Endothelial cell of umbilical vein (primary cell): ENCODE measurements around the gene CILP. TPM values are rescaled to one million over a fixed set of nuclear protein-coding genes. Genes with fewer than 3 reads are reported as not detected.

ENCODE experiments used
- BruUV-seq: library from RNA; stranded (reverse); fragments of 400-500 nt; replicated peaks from 2 replicates; lab custom pipeline; 2021; lab: Mats Ljungman, UMichigan
- CTCF ChIA-PET: fragments of 300-600, 350-600 bp; sonication (Branson Sonifier 250); formaldehyde crosslinking; loops from one replicate; lab custom pipeline; 2021; ENCODE audit warnings: antibody characterized with exemption, inconsistent platforms; lab: Charles Lee
- POLR2A ChIA-PET: fragments of 300-600, 350-600 bp; sonication (Branson Sonifier 250); formaldehyde crosslinking; loops from one replicate; lab custom pipeline; 2021; ENCODE audit warnings: antibody characterized with exemption, inconsistent platforms; lab: Charles Lee
- DNase-seq: peaks from one replicate; pipeline ENCODE4 v3.0.0-alpha.2; 2011; ENCODE audit warnings: low read depth, low spot score
- FAIRE-seq: peaks from 2 replicates; lab custom pipeline; 2011; peaks lifted over from hg19 to GRCh38; lab: Jason Lieb, UNC
- H2AFZ ChIP-seq: 2 replicates; pipeline ENCODE4 v1.6.0; 2012; ENCODE audit warnings: low read depth, low read length, control low read depth, inconsistent platforms
- H3K27ac ChIP-seq: 2 replicates; pipeline ENCODE4 v1.5.1; 2011; ENCODE audit warnings: low read depth, mild to moderate bottlenecking, control low read depth, low read length, moderate library complexity; ENCODE audit not compliant: insufficient read depth
- H3K27me3 ChIP-seq, 2 experiments: 2 replicates each; pipeline versions ENCODE4 v1.6.0 to v1.6.1; 2011; ENCODE audit warnings: low read length in 2 of 2, mixed read lengths in 1 of 2; ENCODE audit not compliant: control insufficient read depth in 2 of 2, insufficient read depth in 2 of 2
- H3K36me3 ChIP-seq, 2 experiments: 2 replicates in 1 of 2; 3 replicates in 1 of 2; pipeline ENCODE4 v1.5.1; 2011; ENCODE audit warnings: low read length in 2 of 2, mild to moderate bottlenecking in 1 of 2, moderate library complexity in 1 of 2; ENCODE audit not compliant: control insufficient read depth in 2 of 2, insufficient read depth in 2 of 2; ENCODE audit errors: extremely low read depth in 1 of 2
- H3K4me1 ChIP-seq: 3 replicates; pipeline ENCODE4 v1.5.1; 2011; ENCODE audit warnings: mild to moderate bottlenecking, low read length; ENCODE audit not compliant: control insufficient read depth, insufficient read depth; ENCODE audit errors: extremely low read depth
- H3K4me2 ChIP-seq: 2 replicates; pipeline ENCODE4 v1.6.1; 2011; ENCODE audit warnings: low read length, control low read depth, mixed read lengths; ENCODE audit not compliant: insufficient read depth
- H3K4me3 ChIP-seq, 3 experiments: fragments of 200-600 bp in 1 of 3; sonication (generic), shearing (Covaris generic) in 1 of 3; replicated peaks in 1 of 3; 2 replicates each; pipeline ENCODE4 v1.5.1; 2011 to 2016; ENCODE audit warnings: control low read depth in 3 of 3, low read length in 3 of 3, mild to moderate bottlenecking in 2 of 3, inconsistent platforms in 1 of 3, low read depth in 1 of 3, moderate library complexity in 1 of 3; ENCODE audit not compliant: insufficient read depth in 1 of 3
- H3K79me2 ChIP-seq: 2 replicates; pipeline ENCODE4 v1.6.0; 2012; ENCODE audit warnings: low read length, inconsistent platforms; ENCODE audit not compliant: control insufficient read depth, insufficient read depth
- H3K9ac ChIP-seq: replicated peaks from 2 replicates; pipeline ENCODE3; 2011; ENCODE audit warnings: low read length, control low read depth; ENCODE audit not compliant: insufficient read depth; ENCODE audit errors: extremely low read depth
- H3K9me1 ChIP-seq: replicated peaks from 3 replicates; pipeline ENCODE4 v1.6.0; 2011; ENCODE audit warnings: mild to moderate bottlenecking, low read length; ENCODE audit not compliant: control insufficient read depth, insufficient read depth; ENCODE audit errors: extremely low read depth
- H3K9me3 ChIP-seq: replicated peaks from 2 replicates; pipeline ENCODE4 v1.5.1; 2012; ENCODE audit warnings: low read length, inconsistent platforms; ENCODE audit not compliant: control insufficient read depth, insufficient read depth
- H4K20me1 ChIP-seq: replicated peaks from 2 replicates; pipeline ENCODE3; 2011; ENCODE audit warnings: mild to moderate bottlenecking, low read length; ENCODE audit not compliant: control insufficient read depth, insufficient read depth; ENCODE audit errors: extremely low read depth
- CTCF ChIP-seq, 2 donors: IDR thresholded peaks; 1 replicate in 1 of 2; 2 replicates in 1 of 2; pipeline ENCODE4 v1.5.1; 2011; ENCODE audit warnings: low read length in 2 of 2, mild to moderate bottlenecking in 2 of 2, moderate library complexity in 2 of 2, control low read depth in 1 of 2, inconsistent platforms in 1 of 2, low read depth in 1 of 2; ENCODE audit not compliant: insufficient read depth in 1 of 2; ENCODE audit errors: extremely low read depth in 1 of 2
- EZH2 ChIP-seq: IDR thresholded peaks from 2 replicates; pipeline ENCODE4 v1.6.1; 2012; ENCODE audit warnings: borderline replicate concordance, low read depth, mild to moderate bottlenecking, moderate library complexity, low read length, inconsistent platforms; ENCODE audit not compliant: severe bottlenecking
- FOS ChIP-seq: IDR thresholded peaks from 2 replicates; pipeline ENCODE4 v1.6.1; 2011; ENCODE audit warnings: mild to moderate bottlenecking, low read length, moderate library complexity, borderline replicate concordance; ENCODE audit not compliant: insufficient read depth
- GATA2 ChIP-seq: IDR thresholded peaks from 2 replicates; pipeline ENCODE4 v1.7.0; 2011; ENCODE audit warnings: low read depth, mild to moderate bottlenecking, moderate library complexity, mixed read lengths, low read length; ENCODE audit not compliant: insufficient read length, insufficient read depth
- JUN ChIP-seq: IDR thresholded peaks from 2 replicates; pipeline ENCODE4 v1.6.1; 2011; ENCODE audit warnings: borderline replicate concordance, low read depth; ENCODE audit not compliant: insufficient read length, insufficient read depth
- MAX ChIP-seq: IDR thresholded peaks from 2 replicates; pipeline ENCODE4 v1.6.1; 2011; ENCODE audit not compliant: insufficient read depth, insufficient read length
- MYC ChIP-seq: IDR thresholded peaks from one replicate; pipeline ENCODE4 v1.6.1; 2011; ENCODE audit warnings: mild to moderate bottlenecking, low read depth, low read length
- POLR2A ChIP-seq: IDR thresholded peaks from 2 replicates; pipeline ENCODE4 v1.6.1; 2012; ENCODE audit warnings: low read depth, mild to moderate bottlenecking, control low read depth, low read length
- POLR2AphosphoS5 ChIP-seq: IDR thresholded peaks from 2 replicates; pipeline ENCODE4 v1.6.1; 2012; ENCODE audit warnings: low read depth, mild to moderate bottlenecking, control low read depth, low read length, moderate library complexity; ENCODE audit not compliant: insufficient read depth
- dilution Hi-C: fragments of 300-500 bp; cut with MboI; formaldehyde crosslinking; loops from one replicate; pipeline ENCODE4 v1.15.0; 2019; ENCODE audit warnings: low sequenced_read_pairs; ENCODE audit not compliant: extremely low pct_ligation_motif_present
- intact Hi-C: fragments of 100-400 bp; cut with micrococcal nuclease; formaldehyde crosslinking; loops from one replicate; pipeline ENCODE4 v1.10.0; 2022
- polyA plus RNA-seq, 4 experiments: library from polyadenylated mRNA; depleted of rRNA in 3 of 4; stranded (reverse) in 3 of 4; unstranded in 1 of 4; fragments of >200 nt; gene quantifications; 2 replicates each; pipeline versions ENCODE4 v1.2.1 to v1.2.3, GENCODE V29; 2011 to 2012; ENCODE audit warnings: missing spikeins in 1 of 4
- total RNA-seq: library from RNA; stranded (reverse); gene quantifications from 2 replicates; pipeline ENCODE4 v1.2.3, GENCODE V29; 2021

CILP gene
- total and polyA plus RNA-seq, 2 donors (not counting 3 experiments of a cell fraction or from before 2014, with no cell fraction given): 0.01 TPM; not detected in 1

- no peak overlapping the region for H3K4me2 ChIP-seq
- TF ChIP-seq CTCF (IDR thresholded peaks at IDR 0.05; ENCODE audit: extremely low read depth in 1 of 2, insufficient read depth in 1 of 2, low read depth in 1 of 2, low read length in 2 of 2): no peak
- TF ChIP-seq POLR2A: no peak
- TF ChIP-seq FOS: no peak
- no peak for TF ChIP-seq JUN
- no peak for TF ChIP-seq POLR2AphosphoS5
- no peak for TF ChIP-seq MAX
- no peak for TF ChIP-seq EZH2
- TF ChIP-seq MYC: no peak
- no peak for TF ChIP-seq GATA2
- no peaks in the 10 kb centered on the region for H3K4me1 ChIP-seq
- peaks cover 2 to 12% of the 10 kb centered on the region in 2 experiments for H3K36me3 ChIP-seq
- H2AFZ ChIP-seq: no peak overlapping the region
- ChIA-PET POLR2A (no interaction called here), CTCF (interaction anchor here (1.2 kb wide), 1 partner anchor 11 kb away, joined by 5 read pairs; no protein-coding TSS in a partner anchor)
- no peaks in the 10 kb centered on the region for H3K27me3 ChIP-seq
- intact Hi-C loops: no loop called here
- DNase-seq: no peak
- no peaks in the 10 kb centered on the region for H3K9me1 ChIP-seq
- H3K79me2 ChIP-seq: no peaks in the 10 kb centered on the region
- no peak overlapping the region for H3K27ac ChIP-seq
- dilution Hi-C loops: no loop called here
- H3K9ac ChIP-seq: no peak overlapping the region
- no peaks in the 10 kb centered on the region for H3K9me3 ChIP-seq
- FAIRE-seq: no peak
- no peaks in the 10 kb centered on the region for H4K20me1 ChIP-seq
- BruUV-seq: no TSS peak
- H3K4me3 ChIP-seq: no peak overlapping the region
Observed at GRCh38 chr15:65259367-65259797, 48.1 kb upstream of the CILP start.
